Measurements from ENCODE around the gene OXSR1.
A peak's percentile ranks its signal among the peaks of the same experiment; 100 is the strongest.

The OXSR1 gene

GRCh38 chr3:38266810-38267209, 101.5 kb downstream of the OXSR1 start:
- Mint-ChIP-seq H3K27ac (no peak overlapping the region), H3K27me3 (no peaks in the 10 kb centered on the region), H3K4me1 (ENCODE audit: low read depth) (peaks cover 17% of the 10 kb centered on the region)

GRCh38 chr3:38267662-38268061, 102.3 kb downstream of the OXSR1 start:
- Mint-ChIP-seq H3K9me3 (ENCODE audit: low read depth) (no peaks in the 10 kb centered on the region), H3K4me1 (ENCODE audit: low read depth) (peaks cover 17% of the 10 kb centered on the region), H3K4me3 (no peak overlapping the region), H3K27me3 (no peaks in the 10 kb centered on the region), H3K36me3 (peaks cover 10% of the 10 kb centered on the region), H3K27ac (peak overlapping the region; percentile 5)

More at GRCh38 chr3:38266810-38267209, 101.5 kb downstream of the OXSR1 start:
- Mint-ChIP-seq H3K4me3 (no peak overlapping the region), H3K36me3 (peaks cover 13% of the 10 kb centered on the region), H3K9me3 (ENCODE audit: low read depth) (no peaks in the 10 kb centered on the region)

GRCh38 chr3:38268087-38268486, 102.8 kb downstream of the OXSR1 start:
- H3K9me3 Mint-ChIP-seq (ENCODE audit: low read depth) = no peaks in the 10 kb centered on the region
- H3K27me3 Mint-ChIP-seq = no peaks in the 10 kb centered on the region
- H3K36me3 Mint-ChIP-seq = peaks cover 10% of the 10 kb centered on the region
- H3K27ac Mint-ChIP-seq = no peak overlapping the region
- no peak overlapping the region for H3K4me3 Mint-ChIP-seq
- peaks cover 17% of the 10 kb centered on the region for H3K4me1 Mint-ChIP-seq (ENCODE audit: low read depth)

GRCh38 chr3:38268522-38268921, 103.2 kb downstream of the OXSR1 start:
- no peaks in the 10 kb centered on the region for H3K27me3 Mint-ChIP-seq
- no peaks in the 10 kb centered on the region for H3K9me3 Mint-ChIP-seq (ENCODE audit: low read depth)
- H3K36me3 Mint-ChIP-seq = peaks cover 10% of the 10 kb centered on the region
- H3K4me3 Mint-ChIP-seq = no peak overlapping the region
- H3K27ac Mint-ChIP-seq = no peak overlapping the region
- H3K4me1 Mint-ChIP-seq (ENCODE audit: low read depth) = peaks cover 15% of the 10 kb centered on the region

GRCh38 chr3:38270606-38271005, 105.3 kb downstream of the OXSR1 start:
- H3K9me3 Mint-ChIP-seq (ENCODE audit: low read depth) = no peaks in the 10 kb centered on the region
- H3K27ac Mint-ChIP-seq = no peak overlapping the region
- peaks cover 14% of the 10 kb centered on the region for H3K36me3 Mint-ChIP-seq
- no peak overlapping the region for H3K4me3 Mint-ChIP-seq
- H3K4me1 Mint-ChIP-seq (ENCODE audit: low read depth) = peaks cover 6% of the 10 kb centered on the region
- H3K27me3 Mint-ChIP-seq = no peaks in the 10 kb centered on the region

GRCh38 chr3:38271553-38271952, 106.2 kb downstream of the OXSR1 start:
- Mint-ChIP-seq H3K4me1 (ENCODE audit: low read depth) (peaks cover 6% of the 10 kb centered on the region), H3K4me3 (no peak overlapping the region), H3K36me3 (peaks cover 16% of the 10 kb centered on the region), H3K27ac (no peak overlapping the region), H3K9me3 (ENCODE audit: low read depth) (no peaks in the 10 kb centered on the region), H3K27me3 (no peaks in the 10 kb centered on the region)

GRCh38 chr3:38274864-38275649, 109.7 kb downstream of the OXSR1 start:
- no peaks in the 10 kb centered on the region for H3K4me1 Mint-ChIP-seq (ENCODE audit: low read depth)
- H3K4me3 Mint-ChIP-seq = no peak overlapping the region
- H3K27me3 Mint-ChIP-seq = no peaks in the 10 kb centered on the region
- H3K27ac Mint-ChIP-seq = no peak overlapping the region
- no peaks in the 10 kb centered on the region for H3K9me3 Mint-ChIP-seq (ENCODE audit: low read depth)
- peaks cover 13% of the 10 kb centered on the region for H3K36me3 Mint-ChIP-seq

- Mint-ChIP-seq H3K4me1 (ENCODE audit: low read depth) (no peaks in the 10 kb centered on the region), H3K9me3 (ENCODE audit: low read depth) (no peaks in the 10 kb centered on the region), H3K27me3 (no peaks in the 10 kb centered on the region), H3K4me3 (no peak overlapping the region), H3K36me3 (peaks cover 8% of the 10 kb centered on the region), H3K27ac (no peak overlapping the region)
Measured at GRCh38 chr3:38275658-38276057, 110.3 kb downstream of the OXSR1 start.

- H3K27me3 Mint-ChIP-seq = no peaks in the 10 kb centered on the region
- H3K9me3 Mint-ChIP-seq (ENCODE audit: low read depth) = no peaks in the 10 kb centered on the region
- no peak overlapping the region for H3K27ac Mint-ChIP-seq
- no peak overlapping the region for H3K4me3 Mint-ChIP-seq
- H3K36me3 Mint-ChIP-seq = peaks cover 5% of the 10 kb centered on the region
- H3K4me1 Mint-ChIP-seq (ENCODE audit: low read depth) = no peaks in the 10 kb centered on the region
Measured at GRCh38 chr3:38276081-38276916, 111.0 kb downstream of the OXSR1 start.

- no peak overlapping the region for H3K27ac Mint-ChIP-seq
- H3K4me1 Mint-ChIP-seq (ENCODE audit: low read depth) = no peaks in the 10 kb centered on the region
- H3K27me3 Mint-ChIP-seq = no peaks in the 10 kb centered on the region
- no peak overlapping the region for H3K4me3 Mint-ChIP-seq
- no peaks in the 10 kb centered on the region for H3K9me3 Mint-ChIP-seq (ENCODE audit: low read depth)
- H3K36me3 Mint-ChIP-seq = peaks cover 5% of the 10 kb centered on the region
Measured at GRCh38 chr3:38276917-38277630, 111.7 kb downstream of the OXSR1 start.

- H3K9me3 Mint-ChIP-seq (ENCODE audit: low read depth) = no peaks in the 10 kb centered on the region
- H3K27ac Mint-ChIP-seq = no peak overlapping the region
- no peaks in the 10 kb centered on the region for H3K4me1 Mint-ChIP-seq (ENCODE audit: low read depth)
- H3K4me3 Mint-ChIP-seq = no peak overlapping the region
- H3K27me3 Mint-ChIP-seq = no peaks in the 10 kb centered on the region
- peaks cover 5% of the 10 kb centered on the region for H3K36me3 Mint-ChIP-seq
Measured at GRCh38 chr3:38278841-38279240, 113.5 kb downstream of the OXSR1 start.

- no peaks in the 10 kb centered on the region for H3K27me3 Mint-ChIP-seq
- no peaks in the 10 kb centered on the region for H3K36me3 Mint-ChIP-seq
- no peaks in the 10 kb centered on the region for H3K4me1 Mint-ChIP-seq (ENCODE audit: low read depth)
- no peak within 1 kb of the TSS for H3K27ac Mint-ChIP-seq
- no peak within 1 kb of the TSS for H3K4me3 Mint-ChIP-seq
- H3K9me3 Mint-ChIP-seq (ENCODE audit: low read depth) = no peaks in the 10 kb centered on the region
Measured at GRCh38 chr3:38281895-38282686, 116.8 kb downstream of the OXSR1 start, which contains the start of gene SLC22A14. Gene SLC22A14, plus strand, starts transcription at chr3:38282294. Its CDS starts 23,733 bp downstream, at chr3:38306027.

- Mint-ChIP-seq H3K4me1 (ENCODE audit: low read depth) (no peaks in the 10 kb centered on the region), H3K27me3 (no peaks in the 10 kb centered on the region), H3K4me3 (no peak overlapping the region), H3K27ac (no peak overlapping the region), H3K36me3 (no peaks in the 10 kb centered on the region), H3K9me3 (ENCODE audit: low read depth) (no peaks in the 10 kb centered on the region)
Measured at GRCh38 chr3:38283810-38284755, 118.7 kb downstream of the OXSR1 start.
